Adipocyte (in vitro differentiated cells): ENCODE results near the gene EEF1AKMT3.
A peak's percentile ranks its signal among the peaks of the same experiment; 100 is the strongest.

Experiments used
- DNase-seq: peaks from one replicate; pipeline ENCODE4 v3.0.0-alpha.2; 2015; ENCODE audit warnings: low read depth
- H3K27me3 ChIP-seq: replicated peaks from 2 replicates; pipeline ENCODE4 v1.7.0; 2013; ENCODE audit warnings: mild to moderate bottlenecking, low read length, moderate library complexity; ENCODE audit not compliant: control insufficient read depth, insufficient read depth
- H3K36me3 ChIP-seq: 2 replicates; pipeline ENCODE4 v1.7.0; 2013; ENCODE audit warnings: low read length, mild to moderate bottlenecking, moderate library complexity; ENCODE audit not compliant: control insufficient read depth, insufficient read depth, severe bottlenecking
- H3K4me1 ChIP-seq: 2 replicates; pipeline ENCODE4 v1.7.0; 2013; ENCODE audit warnings: mild to moderate bottlenecking, low read length, moderate library complexity; ENCODE audit not compliant: control insufficient read depth, insufficient read depth
- H3K4me3 ChIP-seq: 2 replicates; pipeline ENCODE4 v1.7.0; 2013; ENCODE audit warnings: mild to moderate bottlenecking, low read length, moderate library complexity
- H3K9ac ChIP-seq: 2 replicates; pipeline ENCODE4 v1.7.0; 2013; ENCODE audit warnings: mild to moderate bottlenecking, low read length, moderate library complexity
- H3K9me3 ChIP-seq: 2 replicates; pipeline ENCODE4 v1.7.0; 2013; ENCODE audit warnings: mild to moderate bottlenecking, low read length, moderate library complexity; ENCODE audit not compliant: control insufficient read depth

Gene EEF1AKMT3

GRCh38 chr12:57763881-57764661, 8.3 kb upstream of the EEF1AKMT3 start:
- Histone ChIP-seq H3K4me1 (peaks cover 29% of the 10 kb centered on the region), H3K9me3 (no peaks in the 10 kb centered on the region), H3K27me3 (peaks cover 44% of the 10 kb centered on the region), H3K9ac (no peak overlapping the region), H3K4me3 (no peak overlapping the region), H3K36me3 (peaks cover 10% of the 10 kb centered on the region)
- no peak for DNase-seq

GRCh38 chr12:57764662-57765002, 7.8 kb upstream of the EEF1AKMT3 start:
- Histone ChIP-seq H3K4me1 (peaks cover 29% of the 10 kb centered on the region), H3K9ac (no peak overlapping the region), H3K36me3 (peaks cover 16% of the 10 kb centered on the region), H3K4me3 (peak overlapping the region; percentile 61), H3K27me3 (peaks cover 44% of the 10 kb centered on the region), H3K9me3 (no peaks in the 10 kb centered on the region)
- DNase-seq, result no peak

- peaks cover 29% of the 10 kb centered on the region for H3K4me1 ChIP-seq
- DNase-seq, result peak; percentile 55
- peaks cover 21% of the 10 kb centered on the region for H3K36me3 ChIP-seq
- peak overlapping the region; percentile 61 for H3K4me3 ChIP-seq
- H3K27me3 ChIP-seq, result peaks cover 44% of the 10 kb centered on the region
- no peak overlapping the region for H3K9ac ChIP-seq
- no peaks in the 10 kb centered on the region for H3K9me3 ChIP-seq
These were observed 7.3 kb upstream of the EEF1AKMT3 start for GRCh38 chr12:57765003-57765697.

- no peak overlapping the region for H3K9ac ChIP-seq
- H3K9me3 ChIP-seq, result no peaks in the 10 kb centered on the region
- H3K4me3 ChIP-seq, result peak overlapping the region; percentile 38
- H3K4me1 ChIP-seq, result peaks cover 32% of the 10 kb centered on the region
- H3K27me3 ChIP-seq, result peaks cover 43% of the 10 kb centered on the region
- H3K36me3 ChIP-seq, result peaks cover 26% of the 10 kb centered on the region
- no peak for DNase-seq
These were observed 6.5 kb upstream of the EEF1AKMT3 start for GRCh38 chr12:57765698-57766463.

GRCh38 chr12:57766464-57767304, 5.7 kb upstream of the EEF1AKMT3 start, which contains the start of gene CYP27B1:
Gene CYP27B1 (minus strand): TSS chr12:57767078. CDS start chr12:57767041, 37 bp downstream.
- Histone ChIP-seq H3K36me3 (peaks cover 27% of the 10 kb centered on the region), H3K9me3 (no peaks in the 10 kb centered on the region), H3K4me3 (peak within 1 kb of the TSS; percentile 38), H3K9ac (no peak within 1 kb of the TSS), H3K27me3 (peaks cover 42% of the 10 kb centered on the region), H3K4me1 (peaks cover 39% of the 10 kb centered on the region)
- DNase-seq, result peak; percentile 39

GRCh38 chr12:57767305-57767698, 5.1 kb upstream of the EEF1AKMT3 start:
- Histone ChIP-seq H3K9me3 (no peaks in the 10 kb centered on the region), H3K4me3 (no peak overlapping the region), H3K27me3 (peaks cover 42% of the 10 kb centered on the region), H3K4me1 (peaks cover 39% of the 10 kb centered on the region), H3K9ac (no peak overlapping the region), H3K36me3 (peaks cover 27% of the 10 kb centered on the region)
- no peak for DNase-seq

GRCh38 chr12:57767876-57768275, 4.5 kb upstream of the EEF1AKMT3 start:
- no peak overlapping the region for H3K4me3 ChIP-seq
- no peaks in the 10 kb centered on the region for H3K9me3 ChIP-seq
- peaks cover 42% of the 10 kb centered on the region for H3K27me3 ChIP-seq
- H3K36me3 ChIP-seq, result peaks cover 27% of the 10 kb centered on the region
- no peak overlapping the region for H3K9ac ChIP-seq
- H3K4me1 ChIP-seq, result peaks cover 39% of the 10 kb centered on the region
- no peak for DNase-seq

GRCh38 chr12:57769594-57769993, 2.8 kb upstream of the EEF1AKMT3 start:
- Histone ChIP-seq H3K36me3 (peaks cover 27% of the 10 kb centered on the region), H3K4me1 (peaks cover 46% of the 10 kb centered on the region), H3K4me3 (no peak overlapping the region), H3K9me3 (no peaks in the 10 kb centered on the region), H3K27me3 (peaks cover 29% of the 10 kb centered on the region), H3K9ac (no peak overlapping the region)
- DNase-seq, result no peak

GRCh38 chr12:57770734-57771133, 1.7 kb upstream of the EEF1AKMT3 start:
- peak overlapping the region; percentile 94 for H3K9ac ChIP-seq
- H3K4me1 ChIP-seq, result peaks cover 34% of the 10 kb centered on the region
- peak overlapping the region; percentile 95 for H3K4me3 ChIP-seq
- H3K27me3 ChIP-seq, result peaks cover 18% of the 10 kb centered on the region
- DNase-seq, result no peak
- no peaks in the 10 kb centered on the region for H3K9me3 ChIP-seq
- peaks cover 30% of the 10 kb centered on the region for H3K36me3 ChIP-seq

GRCh38 chr12:57771236-57771872, 1.1 kb upstream of the EEF1AKMT3 start:
- Histone ChIP-seq H3K36me3 (peaks cover 35% of the 10 kb centered on the region), H3K9ac (peak overlapping the region; percentile 94), H3K9me3 (no peaks in the 10 kb centered on the region), H3K4me1 (peaks cover 28% of the 10 kb centered on the region), H3K4me3 (peak overlapping the region; percentile 95), H3K27me3 (peaks cover 12% of the 10 kb centered on the region)
- DNase-seq, result peak; percentile 97
